Measurements from ENCODE around the gene WLS. TPM values are rescaled to one million over a fixed set of nuclear protein-coding genes. Genes with fewer than 3 reads are reported as not detected.
A peak's percentile ranks its signal among the peaks of the same experiment; 100 is the strongest.

The WLS gene
- total RNA-seq, 4 donors from 2014 or later = 44.4 to 114 (median 55.2) TPM

GRCh38 chr1:68218490-68218889 lies 13.8 kb downstream of the WLS start:
- TF ChIP-seq, protein P1, sequence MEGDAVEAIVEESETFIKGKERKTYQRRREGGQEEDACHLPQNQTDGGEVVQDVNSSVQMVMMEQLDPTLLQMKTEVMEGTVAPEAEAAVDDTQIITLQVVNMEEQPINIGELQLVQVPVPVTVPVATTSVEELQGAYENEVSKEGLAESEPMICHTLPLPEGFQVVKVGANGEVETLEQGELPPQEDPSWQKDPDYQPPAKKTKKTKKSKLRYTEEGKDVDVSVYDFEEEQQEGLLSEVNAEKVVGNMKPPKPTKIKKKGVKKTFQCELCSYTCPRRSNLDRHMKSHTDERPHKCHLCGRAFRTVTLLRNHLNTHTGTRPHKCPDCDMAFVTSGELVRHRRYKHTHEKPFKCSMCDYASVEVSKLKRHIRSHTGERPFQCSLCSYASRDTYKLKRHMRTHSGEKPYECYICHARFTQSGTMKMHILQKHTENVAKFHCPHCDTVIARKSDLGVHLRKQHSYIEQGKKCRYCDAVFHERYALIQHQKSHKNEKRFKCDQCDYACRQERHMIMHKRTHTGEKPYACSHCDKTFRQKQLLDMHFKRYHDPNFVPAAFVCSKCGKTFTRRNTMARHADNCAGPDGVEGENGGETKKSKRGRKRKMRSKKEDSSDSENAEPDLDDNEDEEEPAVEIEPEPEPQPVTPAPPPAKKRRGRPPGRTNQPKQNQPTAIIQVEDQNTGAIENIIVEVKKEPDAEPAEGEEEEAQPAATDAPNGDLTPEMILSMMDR (IDR thresholded peaks at IDR 0.05) = no peak
- ATAC-seq (ENCODE audit: low FRiP score) = no peak
- DNase-seq (ENCODE audit: low spot score) = no peak

DNA sequence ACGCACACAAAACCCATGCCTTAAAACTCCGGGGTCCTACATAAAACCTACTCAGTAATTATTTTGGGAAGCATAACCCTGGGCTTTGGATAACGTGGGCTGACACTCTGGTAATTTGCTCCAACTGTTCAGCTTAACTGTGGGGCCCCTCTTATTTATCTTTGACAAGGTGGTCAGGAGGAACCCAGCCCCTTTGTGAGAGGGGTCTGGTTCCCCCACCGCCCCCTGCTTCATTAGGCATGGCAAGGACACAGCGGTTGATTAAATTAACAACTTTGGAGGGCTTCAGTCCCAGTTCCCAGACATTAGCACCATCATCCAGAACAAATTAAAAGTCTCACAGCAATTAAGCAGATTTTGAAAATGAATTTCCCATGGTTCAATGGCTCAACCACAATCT lies 14.7 kb downstream of the WLS start:
- TF ChIP-seq, protein P1 (IDR thresholded peaks at IDR 0.05) = no peak

DNA sequence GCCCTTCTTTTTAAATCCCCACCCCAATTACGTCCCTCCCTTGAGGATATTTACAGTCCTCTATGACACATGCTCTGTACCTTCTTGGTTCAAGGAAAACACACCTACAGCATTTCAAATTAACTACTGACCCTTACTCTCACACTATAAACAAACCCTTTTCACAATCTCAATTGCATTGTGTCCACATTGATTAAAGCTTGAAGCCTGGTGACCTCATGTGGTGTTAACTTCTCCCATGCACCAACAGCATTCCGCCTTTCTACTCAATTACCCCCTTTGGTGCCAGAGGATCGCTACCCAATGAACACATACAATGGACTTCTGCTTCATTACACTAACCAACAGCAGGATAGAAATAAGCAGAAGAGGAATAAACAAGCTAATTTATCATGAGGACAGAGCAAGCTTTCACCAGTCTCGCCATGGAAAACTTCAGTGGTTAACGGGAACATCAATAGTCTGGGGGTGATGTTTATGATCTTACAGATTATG lies 15.2 kb downstream of the WLS start:
- no peak for DNase-seq (ENCODE audit: low spot score)
- TF ChIP-seq, protein P1 (IDR thresholded peaks at IDR 0.05) = no peak
- no peak for ATAC-seq (ENCODE audit: low FRiP score)

More for the DNA sequence above, 14.7 kb downstream of the WLS start:
- no peak for ATAC-seq (ENCODE audit: low FRiP score)
- DNase-seq (ENCODE audit: low spot score) = no peak

GRCh38 chr1:68216089-68216772 lies 16.1 kb downstream of the WLS start:
- DNase-seq (ENCODE audit: low spot score) (no peak), ATAC-seq (ENCODE audit: low FRiP score) (no peak)
- TF ChIP-seq, protein P1 (IDR thresholded peaks at IDR 0.05) = no peak

DNA sequence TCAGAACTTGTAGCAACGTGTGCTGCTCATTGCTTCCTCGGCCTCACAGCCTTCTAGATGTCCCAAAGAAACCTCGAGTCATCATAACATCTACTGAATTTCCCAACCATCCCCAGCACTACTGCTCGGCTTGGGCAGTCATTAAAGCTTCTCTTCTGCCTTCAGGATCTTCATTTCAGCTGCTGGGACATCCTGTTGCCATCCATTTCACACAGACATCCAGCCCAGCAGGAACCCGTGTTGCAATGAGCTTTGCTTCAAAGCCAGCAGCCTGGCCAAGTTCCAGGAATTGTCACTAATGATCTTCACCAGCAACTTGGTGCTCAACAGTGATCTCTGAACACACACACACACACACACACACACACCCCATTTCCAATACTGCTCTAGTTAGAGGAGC lies 18.5 kb downstream of the WLS start:
- peak; percentile 27 for DNase-seq (ENCODE audit: low spot score)
- peak; percentile 57 for ATAC-seq (ENCODE audit: low FRiP score)
- TF ChIP-seq, protein P1 (IDR thresholded peaks at IDR 0.05) = no peak

DNA sequence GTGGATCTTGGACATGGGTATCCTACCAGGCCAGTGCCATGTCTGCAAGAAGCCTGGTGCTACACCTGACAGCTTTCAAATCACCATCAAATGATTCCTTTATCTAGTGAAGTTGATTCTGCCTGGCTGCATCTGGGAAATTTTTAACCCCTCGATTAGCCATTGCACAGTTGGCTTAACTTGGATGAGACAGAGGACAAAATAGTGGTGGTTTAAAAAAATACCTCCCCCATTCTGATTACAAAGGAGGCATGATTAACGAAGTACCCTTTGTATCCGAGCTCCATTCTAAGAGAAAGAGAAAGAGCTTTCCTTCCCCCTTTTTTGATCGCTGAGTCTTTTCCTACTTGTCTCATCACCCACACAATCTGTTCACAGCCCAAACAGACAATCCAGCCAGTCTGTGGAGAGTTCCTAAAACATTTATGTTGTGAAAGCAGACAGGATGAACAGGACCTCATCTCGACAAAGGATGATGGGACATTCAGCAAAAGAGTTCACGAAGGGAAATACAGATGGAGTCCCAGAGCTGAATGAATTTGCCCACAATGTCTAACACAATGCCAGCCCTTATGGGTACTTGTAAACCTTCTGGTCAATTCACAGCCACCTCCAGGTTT lies 20.5 kb downstream of the WLS start:
- no peak for ATAC-seq (ENCODE audit: low FRiP score)
- DNase-seq (ENCODE audit: low spot score) = no peak
- TF ChIP-seq, protein P1 (IDR thresholded peaks at IDR 0.05) = no peak

- TF ChIP-seq, protein P1 (IDR thresholded peaks at IDR 0.05) = no peak
- ATAC-seq (ENCODE audit: low FRiP score) (no peak), DNase-seq (ENCODE audit: low spot score) (no peak)
Measured at GRCh38 chr1:68210829-68211228, 21.5 kb downstream of the WLS start.

All from omental fat pad (tissue), 4 donors.